Vagina (tissue), 2 donors: ENCODE measurements around the gene PTPRD. TPM values are rescaled to one million over a fixed set of nuclear protein-coding genes. Genes with fewer than 3 reads are reported as not detected.

Experiments used
- DNase-seq, 2 donors: peaks; one replicate each; pipeline ENCODE4 v3.0.0-alpha.2; 2017; ENCODE audit errors: extremely low spot score in 2 of 2
- H3K27ac ChIP-seq: fragments of 200-600 bp; sonication (generic); one replicate; pipeline ENCODE4 v1.5.1; 2019
- H3K27me3 ChIP-seq: fragments of 200-600 bp; sonication (generic); one replicate; pipeline ENCODE4 v1.5.1; 2019
- H3K36me3 ChIP-seq, 2 donors: fragments of 200-600 bp; sonication (generic); one replicate each; pipeline ENCODE4 v1.5.1; 2017 to 2019
- H3K4me1 ChIP-seq: fragments of 200-600 bp; sonication (generic); one replicate; pipeline ENCODE4 v1.5.1; 2019
- H3K4me3 ChIP-seq, 2 donors: fragments of 200-600 bp; sonication (generic); 1 replicate in 1 of 2; 2 replicates in 1 of 2; pipeline ENCODE4 v1.5.1; 2016 to 2019
- H3K9me3 ChIP-seq: fragments of 200-600 bp; sonication (generic); one replicate; pipeline ENCODE4 v1.5.1; 2019
- POLR2A ChIP-seq, 2 donors: fragments of 450-650 bp; IDR thresholded peaks; one replicate each; pipeline ENCODE4 v1.6.1; 2017; ENCODE audit warnings: antibody characterized with exemption in 2 of 2, mild to moderate bottlenecking in 2 of 2, moderate library complexity in 2 of 2
- POLR2AphosphoS5 ChIP-seq, 2 donors: sonication (generic); formaldehyde crosslinking; IDR thresholded peaks; one replicate each; pipeline ENCODE4 v1.9.0; 2017; ENCODE audit warnings: antibody characterized with exemption in 2 of 2, mild to moderate bottlenecking in 2 of 2, low read depth in 1 of 2; ENCODE audit not compliant: insufficient read depth in 1 of 2
- intact Hi-C: fragments of 100-400 bp; cut with DNase I; formaldehyde crosslinking; loops from one replicate; pipeline ENCODE4 v1.15.1; 2023
- total RNA-seq: library from RNA; depleted of rRNA; stranded (reverse); fragments of >200 nt; gene quantifications from one replicate; pipeline ENCODE4 v1.2.3, GENCODE V29; 2016
- TF ChIP-seq, protein P1 (sequence below), 3 experiments: fragments of 450-650 bp in 2 of 3; fragments of 200-600 bp in 1 of 3; sonication (generic) in 1 of 3; IDR thresholded peaks; one replicate each; pipeline ENCODE4 v1.5.1; 2017 to 2019; ENCODE audit warnings: antibody characterized with exemption in 3 of 3, mild to moderate bottlenecking in 2 of 3, moderate library complexity in 2 of 3

Gene PTPRD
- total RNA-seq, 1 donor from 2014 or later = 10.3 TPM

DNA sequence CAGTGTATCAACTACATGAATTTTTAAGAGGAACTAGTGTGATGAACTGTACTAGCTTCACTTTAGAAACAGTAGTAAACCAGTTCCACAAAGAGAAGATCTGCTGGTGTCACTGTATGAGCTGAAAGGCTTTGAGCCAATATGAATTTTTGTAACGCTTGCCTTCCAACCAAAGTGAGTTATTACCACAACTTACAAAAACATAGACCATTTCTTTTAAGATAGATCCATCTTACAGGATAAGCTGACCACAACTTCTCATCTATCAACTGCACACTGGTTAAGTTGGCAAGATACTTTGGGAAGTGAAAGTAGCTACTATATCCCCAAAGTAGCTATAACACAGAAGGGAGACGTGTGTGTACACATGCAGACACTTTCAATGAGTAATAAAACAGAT, 1963.6 kb downstream of the PTPRD start:
- H3K27ac ChIP-seq = no peak overlapping the region
- H3K9me3 ChIP-seq = no peaks in the 10 kb centered on the region
- H3K4me1 ChIP-seq = no peaks in the 10 kb centered on the region
- no peak overlapping the region for H3K4me3 ChIP-seq
- DNase-seq = no peak
- TF ChIP-seq POLR2AphosphoS5 (IDR thresholded peaks at IDR 0.05; ENCODE audit: insufficient read depth in 1 of 2, low read depth in 1 of 2) = no peak
- TF ChIP-seq POLR2A (IDR thresholded peaks at IDR 0.05) = no peak
- TF ChIP-seq, protein P1, sequence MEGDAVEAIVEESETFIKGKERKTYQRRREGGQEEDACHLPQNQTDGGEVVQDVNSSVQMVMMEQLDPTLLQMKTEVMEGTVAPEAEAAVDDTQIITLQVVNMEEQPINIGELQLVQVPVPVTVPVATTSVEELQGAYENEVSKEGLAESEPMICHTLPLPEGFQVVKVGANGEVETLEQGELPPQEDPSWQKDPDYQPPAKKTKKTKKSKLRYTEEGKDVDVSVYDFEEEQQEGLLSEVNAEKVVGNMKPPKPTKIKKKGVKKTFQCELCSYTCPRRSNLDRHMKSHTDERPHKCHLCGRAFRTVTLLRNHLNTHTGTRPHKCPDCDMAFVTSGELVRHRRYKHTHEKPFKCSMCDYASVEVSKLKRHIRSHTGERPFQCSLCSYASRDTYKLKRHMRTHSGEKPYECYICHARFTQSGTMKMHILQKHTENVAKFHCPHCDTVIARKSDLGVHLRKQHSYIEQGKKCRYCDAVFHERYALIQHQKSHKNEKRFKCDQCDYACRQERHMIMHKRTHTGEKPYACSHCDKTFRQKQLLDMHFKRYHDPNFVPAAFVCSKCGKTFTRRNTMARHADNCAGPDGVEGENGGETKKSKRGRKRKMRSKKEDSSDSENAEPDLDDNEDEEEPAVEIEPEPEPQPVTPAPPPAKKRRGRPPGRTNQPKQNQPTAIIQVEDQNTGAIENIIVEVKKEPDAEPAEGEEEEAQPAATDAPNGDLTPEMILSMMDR (IDR thresholded peaks at IDR 0.05) = no peak
- intact Hi-C loops = no loop called here
- H3K36me3 ChIP-seq = no peaks in the 10 kb centered on the region
- H3K27me3 ChIP-seq = no peaks in the 10 kb centered on the region

DNA sequence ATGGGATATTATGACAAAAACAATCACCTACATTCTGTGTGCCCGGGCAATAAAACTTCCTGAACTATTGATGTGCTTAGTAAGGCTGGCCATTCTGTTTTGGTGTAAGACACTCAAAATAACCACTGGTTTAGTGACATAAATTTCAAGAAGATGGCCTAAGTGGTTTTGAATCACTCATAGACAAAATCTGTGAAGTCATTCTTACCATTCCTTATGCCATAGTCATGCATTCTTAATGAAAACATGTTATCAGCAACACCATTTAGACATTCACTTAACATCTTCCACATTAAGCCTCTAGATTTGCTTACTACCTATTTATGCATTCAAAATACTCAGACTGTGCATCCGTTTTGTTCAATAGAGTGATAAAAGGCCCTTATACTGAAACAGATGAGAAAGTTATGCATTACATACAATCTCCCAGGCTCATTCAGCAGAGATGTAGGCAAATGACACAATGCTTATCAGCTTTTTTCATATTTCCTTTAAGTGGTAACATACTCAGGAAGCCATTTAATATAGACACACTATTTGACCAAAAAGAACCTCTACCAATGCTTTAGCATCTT, 1964.4 kb downstream of the PTPRD start:
- no peak overlapping the region for H3K4me3 ChIP-seq
- H3K36me3 ChIP-seq = no peaks in the 10 kb centered on the region

DNA sequence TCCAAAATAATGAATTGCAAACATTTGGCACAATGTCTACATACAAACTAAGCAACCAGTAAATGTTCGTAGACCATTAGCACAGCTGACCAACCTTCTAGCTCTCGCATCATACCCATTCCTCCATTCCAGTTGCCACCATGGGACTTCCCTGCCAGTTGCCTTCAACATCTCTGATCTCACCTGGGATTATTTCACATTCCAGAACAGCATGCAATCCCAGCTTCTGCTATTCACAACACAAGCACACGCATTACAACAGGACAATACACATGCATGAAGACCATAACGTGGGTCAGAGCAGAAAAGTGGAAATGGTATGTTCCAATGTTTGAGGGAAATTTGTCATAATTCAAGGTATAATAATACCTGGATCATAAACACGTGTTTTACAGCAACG, 1965.0 kb downstream of the PTPRD start:
- Histone ChIP-seq H3K9me3 (no peaks in the 10 kb centered on the region), H3K4me3 (no peak overlapping the region), H3K27me3 (no peaks in the 10 kb centered on the region), H3K4me1 (no peaks in the 10 kb centered on the region), H3K27ac (no peak overlapping the region), H3K36me3 (no peaks in the 10 kb centered on the region)
- TF ChIP-seq, protein P1 (IDR thresholded peaks at IDR 0.05) = no peak
- TF ChIP-seq POLR2AphosphoS5 (IDR thresholded peaks at IDR 0.05; ENCODE audit: insufficient read depth in 1 of 2, low read depth in 1 of 2) (no peak), POLR2A (IDR thresholded peaks at IDR 0.05) (no peak)
- DNase-seq = no peak
- intact Hi-C loops = no loop called here

More for the DNA sequence above, 1964.4 kb downstream of the PTPRD start:
- H3K4me1 ChIP-seq = no peaks in the 10 kb centered on the region
- H3K9me3 ChIP-seq = no peaks in the 10 kb centered on the region
- intact Hi-C loops = no loop called here
- TF ChIP-seq, protein P1 (IDR thresholded peaks at IDR 0.05) = no peak
- no peak for TF ChIP-seq POLR2A (IDR thresholded peaks at IDR 0.05)
- TF ChIP-seq POLR2AphosphoS5 (IDR thresholded peaks at IDR 0.05; ENCODE audit: insufficient read depth in 1 of 2, low read depth in 1 of 2) = no peak
- DNase-seq = no peak
- H3K27ac ChIP-seq = no peak overlapping the region
- no peaks in the 10 kb centered on the region for H3K27me3 ChIP-seq

DNA sequence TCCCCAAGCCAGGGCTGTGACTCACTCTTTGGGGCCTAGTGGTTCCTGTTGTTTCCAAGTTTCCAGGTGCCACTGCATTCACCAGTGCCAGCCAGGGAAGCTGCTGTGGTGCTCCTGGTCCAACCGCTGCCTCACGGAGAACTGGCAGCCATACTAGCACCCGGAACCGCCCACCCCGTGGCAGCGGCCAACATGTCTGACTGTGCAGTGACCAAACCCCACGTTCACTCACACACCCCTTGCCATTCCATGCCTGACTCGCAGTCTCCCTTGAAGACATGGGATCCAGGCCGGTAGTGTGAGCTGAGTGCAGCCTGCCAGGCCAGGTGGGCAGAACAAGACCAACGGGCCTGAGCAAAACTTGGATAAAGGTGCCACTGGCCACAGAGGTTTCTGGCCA, 1968.2 kb downstream of the PTPRD start:
- H3K4me3 ChIP-seq = no peak overlapping the region
- H3K27ac ChIP-seq = no peak overlapping the region
- H3K36me3 ChIP-seq = no peaks in the 10 kb centered on the region
- intact Hi-C loops = no loop called here
- H3K4me1 ChIP-seq = no peaks in the 10 kb centered on the region
- TF ChIP-seq POLR2A (IDR thresholded peaks at IDR 0.05) (no peak), POLR2AphosphoS5 (IDR thresholded peaks at IDR 0.05; ENCODE audit: insufficient read depth in 1 of 2, low read depth in 1 of 2) (no peak)
- TF ChIP-seq, protein P1 (IDR thresholded peaks at IDR 0.05) = no peak
- no peaks in the 10 kb centered on the region for H3K27me3 ChIP-seq
- DNase-seq = no peak
- H3K9me3 ChIP-seq = no peaks in the 10 kb centered on the region

DNA sequence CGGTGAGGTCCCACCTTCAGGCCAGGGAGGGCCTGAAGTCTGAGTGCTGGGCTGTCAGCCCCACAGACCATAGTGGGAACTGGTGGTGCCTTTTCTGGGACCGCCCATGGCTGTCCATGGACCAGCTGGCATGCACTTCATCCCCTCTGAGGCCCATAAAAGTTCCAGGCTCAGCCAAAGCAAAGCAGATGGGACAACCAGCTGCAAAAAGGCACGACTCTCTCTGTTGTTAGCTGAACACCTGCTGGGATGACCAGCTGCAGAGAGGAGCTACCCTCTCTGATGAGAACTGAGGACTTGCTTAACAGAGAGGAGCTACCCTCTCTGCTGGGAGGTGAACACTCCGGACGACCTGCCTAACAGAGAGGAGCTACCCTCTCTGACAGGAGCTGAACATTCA, 1968.9 kb downstream of the PTPRD start:
- Histone ChIP-seq H3K27me3 (no peaks in the 10 kb centered on the region), H3K36me3 (no peaks in the 10 kb centered on the region), H3K4me1 (no peaks in the 10 kb centered on the region), H3K4me3 (no peak overlapping the region), H3K27ac (no peak overlapping the region), H3K9me3 (no peaks in the 10 kb centered on the region)
- no peak for DNase-seq
- intact Hi-C loops = no loop called here
- TF ChIP-seq POLR2AphosphoS5 (IDR thresholded peaks at IDR 0.05; ENCODE audit: insufficient read depth in 1 of 2, low read depth in 1 of 2) = no peak
- TF ChIP-seq, protein P1 (IDR thresholded peaks at IDR 0.05) = no peak
- no peak for TF ChIP-seq POLR2A (IDR thresholded peaks at IDR 0.05)
